Measurements from ENCODE around the gene MIER2. TPM values are rescaled to one million over a fixed set of nuclear protein-coding genes. Genes with fewer than 3 reads are reported as not detected.

MIER2 gene
- polyA plus RNA-seq, 1 of the 3 experiments (the other 2 are of a cell fraction) = 15.9 TPM

- H3F3A ChIP-seq (replicated peaks; ENCODE audit: insufficient read depth) = peaks cover 13% of the 10 kb centered on the region
- ChIA-PET CTCF (no interaction called here), POLR2A (no interaction called here)
- H3K27ac ChIP-seq (ENCODE audit: low read depth in 2 of 2, low read length in 1 of 2) = no peak overlapping the region
- H3K4me3 ChIP-seq (ENCODE audit: low read depth in 2 of 2, low read length in 1 of 2) = no peak overlapping the region
- TF ChIP-seq, protein P1, sequence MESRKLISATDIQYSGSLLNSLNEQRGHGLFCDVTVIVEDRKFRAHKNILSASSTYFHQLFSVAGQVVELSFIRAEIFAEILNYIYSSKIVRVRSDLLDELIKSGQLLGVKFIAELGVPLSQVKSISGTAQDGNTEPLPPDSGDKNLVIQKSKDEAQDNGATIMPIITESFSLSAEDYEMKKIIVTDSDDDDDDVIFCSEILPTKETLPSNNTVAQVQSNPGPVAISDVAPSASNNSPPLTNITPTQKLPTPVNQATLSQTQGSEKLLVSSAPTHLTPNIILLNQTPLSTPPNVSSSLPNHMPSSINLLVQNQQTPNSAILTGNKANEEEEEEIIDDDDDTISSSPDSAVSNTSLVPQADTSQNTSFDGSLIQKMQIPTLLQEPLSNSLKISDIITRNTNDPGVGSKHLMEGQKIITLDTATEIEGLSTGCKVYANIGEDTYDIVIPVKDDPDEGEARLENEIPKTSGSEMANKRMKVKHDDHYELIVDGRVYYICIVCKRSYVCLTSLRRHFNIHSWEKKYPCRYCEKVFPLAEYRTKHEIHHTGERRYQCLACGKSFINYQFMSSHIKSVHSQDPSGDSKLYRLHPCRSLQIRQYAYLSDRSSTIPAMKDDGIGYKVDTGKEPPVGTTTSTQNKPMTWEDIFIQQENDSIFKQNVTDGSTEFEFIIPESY (IDR thresholded peaks at IDR 0.05; ENCODE audit: borderline replicate concordance, low read depth) = no peak
- TF ChIP-seq, protein P2, sequence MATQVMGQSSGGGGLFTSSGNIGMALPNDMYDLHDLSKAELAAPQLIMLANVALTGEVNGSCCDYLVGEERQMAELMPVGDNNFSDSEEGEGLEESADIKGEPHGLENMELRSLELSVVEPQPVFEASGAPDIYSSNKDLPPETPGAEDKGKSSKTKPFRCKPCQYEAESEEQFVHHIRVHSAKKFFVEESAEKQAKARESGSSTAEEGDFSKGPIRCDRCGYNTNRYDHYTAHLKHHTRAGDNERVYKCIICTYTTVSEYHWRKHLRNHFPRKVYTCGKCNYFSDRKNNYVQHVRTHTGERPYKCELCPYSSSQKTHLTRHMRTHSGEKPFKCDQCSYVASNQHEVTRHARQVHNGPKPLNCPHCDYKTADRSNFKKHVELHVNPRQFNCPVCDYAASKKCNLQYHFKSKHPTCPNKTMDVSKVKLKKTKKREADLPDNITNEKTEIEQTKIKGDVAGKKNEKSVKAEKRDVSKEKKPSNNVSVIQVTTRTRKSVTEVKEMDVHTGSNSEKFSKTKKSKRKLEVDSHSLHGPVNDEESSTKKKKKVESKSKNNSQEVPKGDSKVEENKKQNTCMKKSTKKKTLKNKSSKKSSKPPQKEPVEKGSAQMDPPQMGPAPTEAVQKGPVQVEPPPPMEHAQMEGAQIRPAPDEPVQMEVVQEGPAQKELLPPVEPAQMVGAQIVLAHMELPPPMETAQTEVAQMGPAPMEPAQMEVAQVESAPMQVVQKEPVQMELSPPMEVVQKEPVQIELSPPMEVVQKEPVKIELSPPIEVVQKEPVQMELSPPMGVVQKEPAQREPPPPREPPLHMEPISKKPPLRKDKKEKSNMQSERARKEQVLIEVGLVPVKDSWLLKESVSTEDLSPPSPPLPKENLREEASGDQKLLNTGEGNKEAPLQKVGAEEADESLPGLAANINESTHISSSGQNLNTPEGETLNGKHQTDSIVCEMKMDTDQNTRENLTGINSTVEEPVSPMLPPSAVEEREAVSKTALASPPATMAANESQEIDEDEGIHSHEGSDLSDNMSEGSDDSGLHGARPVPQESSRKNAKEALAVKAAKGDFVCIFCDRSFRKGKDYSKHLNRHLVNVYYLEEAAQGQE (IDR thresholded peaks at IDR 0.05; ENCODE audit: low read depth, low read length) = no peak
- TF ChIP-seq RAD21 (IDR thresholded peaks at IDR 0.05; ENCODE audit: low read length) (no peak), RFX5 (IDR thresholded peaks at IDR 0.05; ENCODE audit: low read length) (no peak), YY1 (IDR thresholded peaks at IDR 0.05; ENCODE audit: low read depth) (no peak), RXRA (IDR thresholded peaks at IDR 0.05; ENCODE audit: borderline replicate concordance, low read depth) (no peak), FOSL2 (IDR thresholded peaks at IDR 0.05; ENCODE audit: borderline replicate concordance, low read depth) (no peak), JUND (IDR thresholded peaks at IDR 0.05) (no peak), MXI1 (IDR thresholded peaks at IDR 0.05; ENCODE audit: low read depth, low read length) (no peak)
- TF ChIP-seq, protein P3, sequence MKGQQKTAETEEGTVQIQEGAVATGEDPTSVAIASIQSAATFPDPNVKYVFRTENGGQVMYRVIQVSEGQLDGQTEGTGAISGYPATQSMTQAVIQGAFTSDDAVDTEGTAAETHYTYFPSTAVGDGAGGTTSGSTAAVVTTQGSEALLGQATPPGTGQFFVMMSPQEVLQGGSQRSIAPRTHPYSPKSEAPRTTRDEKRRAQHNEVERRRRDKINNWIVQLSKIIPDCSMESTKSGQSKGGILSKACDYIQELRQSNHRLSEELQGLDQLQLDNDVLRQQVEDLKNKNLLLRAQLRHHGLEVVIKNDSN (IDR thresholded peaks at IDR 0.05; ENCODE audit: borderline replicate concordance, low read depth) = no peak
- no peaks in the 10 kb centered on the region for H3K79me2 ChIP-seq (ENCODE audit: insufficient read depth)
- no peak for DNase-seq
- 62% methylated on average over 12 of the region's 12 CpGs for WGBS (ENCODE audit: low lambda C conversion rate)
- H3K36me3 ChIP-seq (replicated peaks in 1 of 2; ENCODE audit: control insufficient read depth in 1 of 2, insufficient read depth in 2 of 2, low read length in 1 of 2) = no peaks in the 10 kb centered on the region
- H3K27me3 ChIP-seq (ENCODE audit: insufficient read depth) = no peaks in the 10 kb centered on the region
- H3K9me2 ChIP-seq = no peaks in the 10 kb centered on the region
- no peaks in the 10 kb centered on the region for H4K20me1 ChIP-seq (ENCODE audit: insufficient read depth)
- H3K4me1 ChIP-seq (ENCODE audit: control insufficient read depth in 1 of 2, insufficient read depth in 2 of 2, low read depth in 1 of 2, low read length in 1 of 2) = peaks cover 0 to 3% of the 10 kb centered on the region in 2 experiments; a peak in 1 of 4 replicates
- H3K9me3 ChIP-seq = no peaks in the 10 kb centered on the region
- no peak overlapping the region for H3K9ac ChIP-seq
- H2AFZ ChIP-seq (ENCODE audit: low read depth) = no peak overlapping the region
- no peak overlapping the region for H3K4me2 ChIP-seq
These were observed 45.3 kb upstream of the MIER2 start for GRCh38 chr19:389935-390289.

DNA sequence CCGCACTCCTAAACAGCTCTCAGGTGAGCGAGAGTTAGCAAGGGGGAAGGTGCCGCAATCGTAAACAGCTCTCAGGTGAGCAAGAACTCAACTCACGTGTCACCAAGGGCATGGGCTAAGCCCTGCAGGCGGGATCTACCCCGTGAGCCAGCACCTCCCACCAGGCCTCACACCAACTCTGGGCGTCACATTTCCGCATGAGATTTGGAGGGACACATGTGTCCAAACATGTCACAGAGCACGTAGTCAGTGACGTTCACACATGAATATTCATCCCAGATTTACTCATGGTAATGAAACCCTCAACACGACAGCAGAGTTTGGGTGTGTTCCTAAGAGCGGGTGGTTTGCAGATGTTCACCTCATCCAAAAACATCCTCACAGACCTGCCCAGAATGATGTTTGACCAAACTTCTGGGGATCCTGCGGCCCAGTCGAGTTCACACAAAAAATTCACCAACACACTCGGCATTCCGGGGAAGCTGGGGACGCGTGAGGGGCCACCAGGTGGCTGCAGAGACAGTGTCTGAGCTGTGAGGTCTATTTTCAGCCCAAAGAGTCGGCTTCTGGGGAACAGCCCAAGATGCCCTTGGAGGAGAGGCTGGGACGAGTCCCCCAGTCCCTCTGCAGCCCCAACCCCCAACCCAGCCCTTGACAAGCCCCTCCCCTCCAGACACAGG, 44.8 kb upstream of the MIER2 start:
- Histone ChIP-seq H3F3A (replicated peaks; ENCODE audit: insufficient read depth) (peaks cover 13% of the 10 kb centered on the region), H4K20me1 (ENCODE audit: insufficient read depth) (no peaks in the 10 kb centered on the region), H3K9me2 (no peaks in the 10 kb centered on the region), H3K9ac (no peak overlapping the region), H3K4me2 (no peak overlapping the region), H3K27me3 (ENCODE audit: insufficient read depth) (no peaks in the 10 kb centered on the region), H3K4me1 (ENCODE audit: control insufficient read depth in 1 of 2, insufficient read depth in 2 of 2, low read depth in 1 of 2, low read length in 1 of 2) (peaks cover 0 to 3% of the 10 kb centered on the region in 2 experiments; a peak in 1 of 4 replicates), H3K9me3 (no peaks in the 10 kb centered on the region), H3K36me3 (replicated peaks in 1 of 2; ENCODE audit: control insufficient read depth in 1 of 2, insufficient read depth in 2 of 2, low read length in 1 of 2) (no peaks in the 10 kb centered on the region), H3K79me2 (ENCODE audit: insufficient read depth) (no peaks in the 10 kb centered on the region), H3K4me3 (ENCODE audit: low read depth in 2 of 2, low read length in 1 of 2) (no peak overlapping the region), H2AFZ (ENCODE audit: low read depth) (no peak overlapping the region), H3K27ac (ENCODE audit: low read depth in 2 of 2, low read length in 1 of 2) (no peak overlapping the region)
- POLR2A ChIA-PET = no interaction called here
- CTCF ChIA-PET = no interaction called here
- DNase-seq = no peak
- no peak for TF ChIP-seq NRF1 (IDR thresholded peaks at IDR 0.05; ENCODE audit: low read depth, low read length)
- no peak for TF ChIP-seq FOXM1 (IDR thresholded peaks at IDR 0.05; ENCODE audit: low read depth)
- no peak for TF ChIP-seq CHD2 (IDR thresholded peaks at IDR 0.05; ENCODE audit: low read length, partially characterized antibody)
- TF ChIP-seq ELF1 (IDR thresholded peaks at IDR 0.05) = no peak
- TF ChIP-seq, protein P3 (IDR thresholded peaks at IDR 0.05; ENCODE audit: borderline replicate concordance, low read depth) = no peak
- no peak for TF ChIP-seq TCF12 (IDR thresholded peaks at IDR 0.05)
- TF ChIP-seq, protein P1 (IDR thresholded peaks at IDR 0.05; ENCODE audit: borderline replicate concordance, low read depth) = no peak
- no peak for TF ChIP-seq RXRA (IDR thresholded peaks at IDR 0.05; ENCODE audit: borderline replicate concordance, low read depth)
- WGBS (ENCODE audit: low lambda C conversion rate) = 78% methylated on average over 8 of the region's 21 CpGs
